MG63 (cell line): ENCODE data around the gene PARP8. TPM values are rescaled to one million over a fixed set of nuclear protein-coding genes. Genes with fewer than 3 reads are reported as not detected.
"Not testable (repeated sequence)": the region's sequence is repeated elsewhere in the genome, so short reads cannot be mapped to it uniquely, and the experiment has no call there.

Experiments used
- DNase-seq: peaks from one replicate; pipeline ENCODE4 v3.0.0-alpha.2; 2020
- H3K27me3 ChIP-seq: fragments of 250-450 bp; sonication (Bioruptor Pico); 2 replicates; pipeline ENCODE4 v1.5.1; 2020; ENCODE audit warnings: mild to moderate bottlenecking, moderate library complexity
- H3K36me3 ChIP-seq: fragments of 250-450 bp; sonication (Bioruptor Pico); 2 replicates; pipeline ENCODE4 v1.5.1; 2020; ENCODE audit warnings: mild to moderate bottlenecking, moderate library complexity
- H3K4me3 ChIP-seq: fragments of 250-450 bp; sonication (Bioruptor Pico); 2 replicates; pipeline ENCODE4 v1.5.1; 2020; ENCODE audit warnings: mild to moderate bottlenecking, moderate library complexity
- H3K9me3 ChIP-seq: fragments of 250-450 bp; sonication (Bioruptor Pico); 2 replicates; pipeline ENCODE4 v1.5.1; 2020; ENCODE audit warnings: mild to moderate bottlenecking, moderate library complexity
- total RNA-seq: library from RNA; depleted of rRNA; stranded (reverse); fragments of >200 nt; shearing (Covaris generic); gene quantifications from 2 replicates; pipeline ENCODE4 v1.2.3, GENCODE V29; 2014; ENCODE audit warnings: low replicate concordance

PARP8 gene
- total RNA-seq, 1 experiment from 2014 or later = 0.66 TPM

DNA sequence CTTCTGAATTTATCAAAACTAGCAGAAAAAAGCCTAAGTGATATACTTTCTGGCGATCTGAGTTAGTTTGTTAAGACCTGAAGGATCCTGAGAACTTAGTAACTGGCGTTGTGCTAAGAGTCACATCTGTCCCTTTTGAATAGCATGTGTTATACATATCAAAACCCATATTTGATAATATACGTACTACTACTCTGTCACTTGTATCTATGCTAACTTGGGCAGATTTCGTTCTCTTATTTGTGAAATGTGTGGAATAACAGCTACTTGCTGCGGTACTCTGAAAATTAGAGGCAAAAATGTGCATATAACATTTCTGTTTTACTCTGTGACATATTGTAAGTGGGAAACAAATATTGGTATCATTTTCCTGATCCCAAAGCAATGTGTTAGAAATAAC lies 126.4 kb downstream of the PARP8 start:
- Histone ChIP-seq H3K27me3 (no peaks in the 10 kb centered on the region), H3K4me3 (no peak overlapping the region), H3K36me3 (no peaks in the 10 kb centered on the region), H3K9me3 (no peaks in the 10 kb centered on the region)
- DNase-seq = no peak

DNA sequence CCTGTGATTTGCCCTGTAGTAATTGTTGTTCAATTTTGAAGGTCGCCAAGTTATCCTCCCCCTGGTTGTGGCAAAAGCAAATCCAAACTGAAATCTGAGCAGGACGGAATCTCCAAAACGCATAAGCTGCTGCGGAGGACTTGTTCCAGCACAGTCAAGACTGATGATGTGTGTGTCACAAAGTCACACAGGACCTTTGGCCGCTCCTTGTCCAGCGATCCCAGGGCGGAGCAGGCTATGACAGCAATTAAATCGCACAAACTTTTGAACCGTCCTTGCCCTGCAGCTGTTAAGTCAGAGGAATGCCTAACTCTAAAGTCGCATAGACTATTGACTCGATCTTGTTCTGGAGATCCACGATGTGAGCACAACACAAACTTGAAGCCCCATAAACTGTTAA lies 128.4 kb downstream of the PARP8 start:
- DNase-seq = no peak
- H3K9me3 ChIP-seq = no peaks in the 10 kb centered on the region
- H3K4me3 ChIP-seq = no peak overlapping the region
- H3K36me3 ChIP-seq = no peaks in the 10 kb centered on the region
- H3K27me3 ChIP-seq = no peaks in the 10 kb centered on the region

DNA sequence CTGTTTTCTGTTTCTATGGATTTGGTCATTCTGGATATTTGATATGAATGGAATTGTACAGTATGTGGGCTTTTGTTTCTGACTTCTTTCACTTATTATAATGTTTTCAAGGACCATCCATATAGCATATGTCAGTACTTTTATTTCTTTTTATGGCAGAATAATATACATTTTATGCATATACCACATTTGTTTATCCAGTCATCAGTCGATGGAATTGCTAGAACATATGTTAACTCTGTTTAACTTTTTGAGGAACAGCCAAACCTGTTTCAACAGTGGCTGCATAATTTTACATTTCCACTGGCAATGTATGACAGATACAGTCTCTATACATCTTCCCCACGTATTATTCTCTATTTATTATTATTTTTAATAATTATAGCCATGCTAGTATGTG lies 131.6 kb downstream of the PARP8 start:
- no peaks in the 10 kb centered on the region for H3K36me3 ChIP-seq
- no peaks in the 10 kb centered on the region for H3K27me3 ChIP-seq
- H3K4me3 ChIP-seq = no peak overlapping the region
- peaks cover 3% of the 10 kb centered on the region; the same call in 1 of the 2 replicates for H3K9me3 ChIP-seq
- no peak for DNase-seq

DNA sequence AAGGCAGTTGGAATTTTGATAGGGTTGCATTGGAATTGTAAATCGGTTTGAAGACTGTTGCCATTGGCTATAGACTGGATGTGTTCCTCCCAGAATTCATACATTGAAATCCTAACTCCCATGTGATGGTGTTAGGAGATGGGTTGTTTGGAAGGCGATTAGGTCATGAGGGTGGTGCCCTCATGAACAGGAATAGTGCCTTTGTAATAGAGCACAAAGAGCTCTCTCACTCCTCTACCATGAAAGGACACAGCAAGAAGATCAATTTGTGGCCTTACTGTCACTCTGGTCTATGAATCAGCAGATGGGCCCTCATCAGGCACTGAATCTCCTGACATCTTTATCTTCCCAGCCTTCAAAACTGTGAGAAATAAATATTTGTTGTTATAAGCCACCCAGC lies 133.2 kb downstream of the PARP8 start:
- Histone ChIP-seq H3K9me3 (peaks cover 4% of the 10 kb centered on the region; the same call in 1 of the 2 replicates), H3K27me3 (no peaks in the 10 kb centered on the region), H3K4me3 (no peak overlapping the region), H3K36me3 (no peaks in the 10 kb centered on the region)
- no peak for DNase-seq

DNA sequence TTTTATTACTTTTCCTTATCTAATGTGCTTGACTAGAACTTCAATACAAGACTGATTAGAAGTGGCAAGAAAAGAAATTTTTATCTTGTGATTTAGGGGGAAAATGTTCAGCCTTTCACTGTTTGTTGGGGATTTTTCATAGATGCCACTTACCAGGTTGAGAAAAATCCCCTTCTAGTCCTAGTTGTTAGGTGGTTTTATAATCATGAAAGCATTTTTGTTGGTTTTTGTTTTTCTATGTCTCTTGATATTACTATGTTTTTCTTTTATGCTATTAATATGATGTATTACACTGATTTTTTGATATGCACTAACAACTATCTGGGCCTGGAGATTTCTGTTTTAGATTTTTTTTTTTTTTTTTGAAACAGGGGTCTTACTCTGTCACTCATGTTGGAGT lies 134.0 kb downstream of the PARP8 start:
- Histone ChIP-seq H3K27me3 (no peaks in the 10 kb centered on the region), H3K9me3 (peaks cover 4% of the 10 kb centered on the region; the same call in 1 of the 2 replicates), H3K4me3 (no peak overlapping the region), H3K36me3 (no peaks in the 10 kb centered on the region)
- no peak for DNase-seq

DNA sequence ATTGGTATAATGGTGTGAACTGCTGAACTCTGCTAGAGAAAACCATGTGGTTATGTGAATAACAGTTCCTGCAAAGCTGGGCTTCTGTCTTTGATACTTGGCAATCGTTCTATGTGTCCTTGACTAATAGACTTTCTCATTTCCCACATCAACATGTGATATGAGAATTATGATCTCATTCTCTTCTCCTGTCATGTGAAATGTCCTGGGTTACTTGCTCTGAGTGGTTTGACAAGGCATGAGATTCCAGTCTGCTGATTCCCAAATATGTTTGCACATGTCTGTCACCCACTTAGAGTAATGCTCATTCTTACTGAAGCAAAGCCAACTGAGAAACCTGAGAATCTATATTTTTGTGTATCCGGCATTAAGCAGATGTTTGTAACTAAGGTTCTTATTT lies 141.2 kb downstream of the PARP8 start:
- DNase-seq = no peak
- H3K36me3 ChIP-seq = no peaks in the 10 kb centered on the region

DNA sequence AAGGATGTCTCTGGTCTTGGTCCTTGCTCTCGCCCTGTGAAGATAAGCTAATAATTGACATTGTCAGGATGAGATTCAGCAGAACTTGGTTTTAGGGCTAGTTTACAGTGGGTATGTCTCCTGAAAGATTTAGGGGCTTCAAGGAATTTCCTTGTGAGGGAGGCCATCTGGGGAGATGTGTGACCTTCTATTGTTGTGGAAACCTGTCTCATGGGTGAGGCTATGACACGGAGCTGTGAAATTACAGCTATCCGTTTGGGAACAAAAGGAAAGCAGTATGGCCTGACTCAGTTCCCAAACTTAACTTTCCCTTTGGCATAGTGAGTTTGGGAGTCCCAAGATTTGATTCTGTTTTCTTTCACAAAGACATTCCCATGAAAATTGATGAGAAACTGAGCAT lies 142.0 kb downstream of the PARP8 start:
- Histone ChIP-seq H3K4me3 (no peak overlapping the region), H3K27me3 (no peaks in the 10 kb centered on the region), H3K9me3 (no peaks in the 10 kb centered on the region), H3K36me3 (no peaks in the 10 kb centered on the region)
- DNase-seq = no peak

More for the DNA sequence above, 141.2 kb downstream of the PARP8 start:
- no peaks in the 10 kb centered on the region for H3K27me3 ChIP-seq
- H3K9me3 ChIP-seq = peaks cover 4% of the 10 kb centered on the region; the same call in 1 of the 2 replicates
- no peak overlapping the region for H3K4me3 ChIP-seq

DNA sequence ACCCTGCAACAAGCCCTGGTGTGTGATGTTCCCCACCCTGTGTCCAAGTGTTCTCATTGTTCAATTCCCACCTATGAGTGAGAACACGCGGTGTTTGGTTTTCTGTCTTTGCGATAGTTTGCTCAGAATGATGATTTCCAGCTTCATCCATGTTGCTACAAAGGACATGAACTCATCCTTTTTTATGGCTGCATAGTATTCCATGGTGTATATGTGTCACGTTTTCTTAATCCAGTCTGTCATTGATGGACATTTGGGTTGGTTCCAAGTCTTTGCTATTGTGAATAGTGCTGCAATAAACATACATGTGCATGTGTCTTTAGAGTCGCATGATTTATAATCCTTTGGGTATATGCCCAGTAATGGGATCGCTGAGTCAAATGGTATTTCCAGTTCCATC lies 145.3 kb downstream of the PARP8 start:
- H3K9me3 ChIP-seq, H3K27me3 ChIP-seq, DNase-seq, H3K4me3 ChIP-seq, H3K36me3 ChIP-seq: not testable (repeated sequence)

DNA sequence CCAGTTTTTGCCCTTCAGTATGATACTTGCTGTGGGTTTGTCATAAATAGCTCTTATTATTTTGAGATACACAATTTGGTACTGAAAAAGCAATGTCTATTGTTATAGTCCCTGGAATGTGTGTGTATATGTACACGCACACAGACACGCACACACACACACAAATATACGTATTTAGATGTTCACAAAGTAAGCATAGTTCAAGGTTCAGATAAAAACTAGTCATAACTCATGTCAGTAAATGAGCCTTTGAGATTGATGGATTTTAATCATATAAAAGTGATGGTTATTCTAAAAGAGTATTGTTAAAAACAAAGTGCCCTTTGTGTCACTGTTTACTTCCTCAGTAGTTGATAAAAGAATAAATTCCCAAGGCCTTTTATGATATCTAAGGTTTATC lies 147.3 kb downstream of the PARP8 start:
- Histone ChIP-seq H3K9me3 (no peaks in the 10 kb centered on the region), H3K27me3 (no peaks in the 10 kb centered on the region)
- DNase-seq = no peak

DNA sequence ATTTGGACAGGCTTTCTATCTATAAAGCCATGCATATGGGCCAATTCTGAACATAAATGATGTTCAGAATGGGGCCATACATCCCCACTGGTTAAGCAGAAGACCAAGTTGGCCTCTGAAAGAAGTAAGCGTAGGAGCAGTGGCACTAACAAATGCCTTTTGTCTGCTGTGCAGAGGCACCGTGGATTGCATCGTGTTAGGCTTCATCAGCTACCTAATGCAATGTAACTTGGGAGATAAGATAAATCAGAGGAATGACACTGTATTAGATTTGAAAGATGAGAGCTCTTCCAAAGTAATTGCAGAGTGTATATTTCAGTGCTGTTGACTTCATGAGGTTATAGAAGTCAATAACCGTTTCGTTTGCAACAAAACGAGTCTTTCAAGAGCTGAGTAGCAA lies 148.1 kb downstream of the PARP8 start:
- Histone ChIP-seq H3K4me3 (no peak overlapping the region), H3K27me3 (no peaks in the 10 kb centered on the region), H3K36me3 (no peaks in the 10 kb centered on the region), H3K9me3 (no peaks in the 10 kb centered on the region)
- DNase-seq = no peak

More for the DNA sequence above, 147.3 kb downstream of the PARP8 start:
- no peak overlapping the region for H3K4me3 ChIP-seq
- no peaks in the 10 kb centered on the region for H3K36me3 ChIP-seq

DNA sequence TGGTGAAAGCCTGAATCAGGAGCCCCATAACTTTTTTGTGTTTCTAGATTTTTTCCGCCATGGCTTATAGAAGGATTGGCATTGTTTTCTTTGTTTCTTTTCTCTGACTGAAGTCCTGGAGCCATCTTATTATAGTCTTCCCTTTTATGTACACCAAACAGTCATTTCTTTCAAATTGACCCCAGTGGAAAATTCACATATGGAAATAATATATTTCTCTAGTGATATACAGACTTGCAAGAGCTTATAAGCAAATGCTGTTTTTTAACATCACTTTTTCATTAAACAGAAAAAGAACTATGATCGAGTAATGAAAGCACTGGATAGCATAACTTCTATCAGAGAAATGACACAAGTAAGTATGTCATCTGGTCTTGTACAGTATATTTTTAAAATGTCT lies 155.6 kb downstream of the PARP8 start:
- Histone ChIP-seq H3K4me3 (no peak overlapping the region), H3K27me3 (no peaks in the 10 kb centered on the region), H3K9me3 (no peaks in the 10 kb centered on the region), H3K36me3 (no peaks in the 10 kb centered on the region)
- no peak for DNase-seq

DNA sequence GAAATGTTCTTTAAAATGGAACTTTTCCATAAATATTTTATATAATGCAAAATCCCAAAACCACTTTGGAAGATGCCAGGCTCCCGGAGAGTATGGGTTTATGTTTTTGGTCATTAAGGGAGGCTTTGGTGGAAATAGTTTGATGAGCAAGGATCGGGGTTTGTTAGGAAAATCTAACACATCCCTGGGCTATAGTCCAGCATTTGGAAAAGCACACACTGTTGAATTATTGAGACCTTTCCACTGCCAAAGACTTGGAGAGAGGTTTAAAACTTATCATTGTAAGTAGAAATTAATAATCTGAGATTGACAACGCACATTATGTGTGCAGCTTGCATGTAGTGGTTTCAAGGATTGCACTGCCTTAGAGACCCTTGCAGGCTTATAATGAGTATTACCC lies 156.3 kb downstream of the PARP8 start:
- no peak for DNase-seq
- H3K4me3 ChIP-seq = no peak overlapping the region
- H3K36me3 ChIP-seq = no peaks in the 10 kb centered on the region
- H3K9me3 ChIP-seq = no peaks in the 10 kb centered on the region
- H3K27me3 ChIP-seq = no peaks in the 10 kb centered on the region

DNA sequence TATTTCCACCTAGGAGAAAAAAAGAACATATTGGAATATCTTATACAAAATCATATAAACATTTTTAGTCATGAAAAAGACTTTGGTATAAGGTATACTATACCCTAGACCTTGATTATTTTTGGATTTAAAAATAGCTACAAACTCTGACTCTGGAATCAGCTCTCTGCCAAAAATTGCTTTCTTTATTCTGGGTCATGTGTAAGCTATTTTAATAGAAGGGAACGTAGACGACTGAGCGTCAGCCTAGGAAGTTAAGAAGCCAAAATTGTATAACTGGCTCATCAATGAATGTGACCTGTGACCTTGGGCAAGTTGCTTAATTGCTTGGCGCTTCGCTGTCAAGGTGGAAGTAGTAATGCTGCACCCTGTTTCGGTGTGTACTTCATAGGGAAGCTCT lies 157.1 kb downstream of the PARP8 start:
- Histone ChIP-seq H3K9me3 (no peaks in the 10 kb centered on the region), H3K4me3 (no peak overlapping the region), H3K27me3 (no peaks in the 10 kb centered on the region), H3K36me3 (no peaks in the 10 kb centered on the region)
- no peak for DNase-seq

DNA sequence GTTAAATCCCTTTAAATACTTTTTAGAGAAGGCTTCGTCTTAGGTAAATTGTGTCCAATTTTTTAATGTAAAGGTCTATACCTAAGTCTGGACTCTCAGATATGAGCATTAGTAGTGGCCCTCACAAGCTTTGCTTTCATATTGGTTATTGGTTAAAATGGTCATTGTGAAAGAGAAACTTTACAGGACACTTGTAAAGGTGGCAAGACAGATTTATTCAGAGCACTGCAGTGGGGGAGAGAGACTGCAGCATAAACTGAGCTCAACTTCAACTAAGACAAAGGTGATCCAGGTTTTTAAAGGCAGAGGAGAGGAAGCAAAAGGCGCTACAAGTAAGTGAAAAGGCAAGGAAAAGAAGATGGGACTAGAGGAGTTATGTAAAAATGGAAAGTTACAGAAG lies 157.7 kb downstream of the PARP8 start:
- H3K9me3 ChIP-seq = no peaks in the 10 kb centered on the region
- H3K36me3 ChIP-seq = no peaks in the 10 kb centered on the region
- H3K27me3 ChIP-seq = no peaks in the 10 kb centered on the region
- no peak for DNase-seq
- H3K4me3 ChIP-seq = no peak overlapping the region

DNA sequence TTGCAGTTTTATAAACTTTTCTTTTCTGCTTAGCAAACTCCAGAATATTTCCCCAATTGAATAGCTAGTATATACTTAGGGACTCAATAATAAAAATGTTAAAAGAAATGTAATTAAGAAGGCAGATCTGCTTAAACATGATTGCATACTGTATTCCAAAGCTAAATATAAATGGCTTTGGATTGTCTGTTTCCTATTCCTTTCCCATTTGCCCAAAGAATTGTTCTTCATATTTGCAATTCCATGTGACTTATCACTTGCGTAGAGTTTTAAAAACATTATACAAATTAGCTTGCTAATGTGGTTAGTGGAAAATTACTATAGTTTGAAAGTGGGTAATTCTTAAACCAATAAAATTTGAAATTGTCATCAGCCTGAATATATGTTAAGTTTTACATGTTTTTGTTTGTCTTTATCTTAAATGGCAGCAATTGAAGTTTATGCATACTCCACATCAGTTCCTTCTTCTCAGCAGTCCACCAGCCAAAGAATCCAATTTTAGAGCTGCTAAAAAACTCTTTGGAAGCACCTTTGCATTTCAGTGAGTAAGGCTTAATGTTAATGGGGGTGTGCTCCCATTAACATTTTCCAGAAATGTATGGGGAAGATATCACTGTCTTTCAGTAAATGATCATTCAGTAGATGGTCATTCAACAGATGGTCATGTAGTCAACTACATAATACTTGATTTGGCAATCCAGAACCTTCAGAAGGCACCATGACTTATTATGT lies 161.2 kb downstream of the PARP8 start:
- H3K36me3 ChIP-seq = no peaks in the 10 kb centered on the region
- H3K4me3 ChIP-seq = no peak overlapping the region
- no peaks in the 10 kb centered on the region for H3K27me3 ChIP-seq
- H3K9me3 ChIP-seq = no peaks in the 10 kb centered on the region
- DNase-seq = no peak

DNA sequence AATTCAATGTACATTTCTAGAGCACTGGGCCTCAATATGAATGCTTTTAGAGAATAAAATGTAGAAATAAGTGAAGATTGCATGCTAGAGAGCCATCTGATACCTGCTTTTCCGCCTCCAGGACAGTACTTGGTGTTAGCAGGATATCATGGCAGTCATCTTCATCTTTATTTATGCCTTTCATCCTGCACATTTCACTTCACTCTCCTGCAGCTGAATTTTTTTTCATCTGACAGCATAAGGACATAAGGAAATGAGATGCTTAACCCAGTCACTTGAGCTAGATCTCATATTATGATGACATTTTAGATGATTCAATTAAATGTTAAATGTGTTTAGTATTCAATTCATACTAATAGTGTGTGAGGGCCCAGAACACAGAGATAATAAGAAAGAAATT lies 162.6 kb downstream of the PARP8 start:
- H3K9me3 ChIP-seq = no peaks in the 10 kb centered on the region
- H3K36me3 ChIP-seq = no peaks in the 10 kb centered on the region
- no peak overlapping the region for H3K4me3 ChIP-seq
- no peaks in the 10 kb centered on the region for H3K27me3 ChIP-seq
- DNase-seq = no peak

DNA sequence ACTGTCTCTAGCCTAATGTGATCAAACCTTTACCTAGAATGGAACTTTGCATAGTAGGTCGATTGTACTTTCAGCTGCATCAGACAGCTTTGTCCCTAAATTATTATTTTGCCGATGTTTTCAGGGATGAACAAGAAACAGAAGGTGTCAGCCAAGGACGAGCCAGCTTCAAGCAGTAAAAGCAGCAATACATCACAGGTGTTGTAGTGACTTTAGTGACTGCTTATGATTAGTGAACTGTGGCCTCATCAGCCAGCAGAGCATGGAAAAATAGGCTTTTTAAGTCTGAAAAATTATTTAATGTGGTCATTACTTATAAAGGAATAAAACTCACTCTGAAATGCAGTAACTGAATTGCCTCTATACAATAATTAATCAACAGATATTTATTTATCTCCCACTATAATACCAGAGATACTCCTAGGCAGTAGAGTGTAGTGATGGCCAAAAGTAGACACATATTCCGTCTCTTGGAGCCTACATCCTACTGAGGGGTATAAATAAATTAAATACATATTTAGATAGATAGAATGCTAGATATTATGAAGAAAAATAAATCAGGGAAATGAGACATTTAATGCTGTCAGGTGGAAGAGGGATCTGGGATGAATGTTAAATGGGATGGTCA lies 166.3 kb downstream of the PARP8 start:
- no peak for DNase-seq
- no peaks in the 10 kb centered on the region for H3K27me3 ChIP-seq
- no peak overlapping the region for H3K4me3 ChIP-seq
- no peaks in the 10 kb centered on the region for H3K9me3 ChIP-seq
- H3K36me3 ChIP-seq = no peaks in the 10 kb centered on the region

DNA sequence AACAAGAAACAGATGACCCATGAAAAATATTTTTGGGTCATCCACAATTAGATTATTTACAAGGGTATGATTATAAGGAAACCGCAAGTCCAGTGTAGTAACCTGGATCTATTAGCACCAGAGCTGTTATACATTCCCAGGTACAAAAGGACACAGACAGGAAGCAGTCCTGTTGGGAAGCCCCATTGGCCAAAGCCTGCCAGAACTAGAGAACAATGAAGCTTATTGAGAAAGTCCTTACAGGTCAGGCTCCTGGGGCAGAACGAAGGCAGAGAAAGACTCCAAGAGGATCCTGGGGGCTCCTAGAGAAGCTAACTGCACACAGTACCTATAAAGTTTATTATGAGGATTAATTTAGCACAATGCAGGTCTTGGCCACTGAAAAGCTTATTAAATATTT lies 169.9 kb downstream of the PARP8 start:
- H3K27me3 ChIP-seq = no peaks in the 10 kb centered on the region

More for the DNA sequence above, 169.9 kb downstream of the PARP8 start:
- H3K4me3 ChIP-seq = no peak overlapping the region
- H3K36me3 ChIP-seq = no peaks in the 10 kb centered on the region
- H3K9me3 ChIP-seq = no peaks in the 10 kb centered on the region
- no peak for DNase-seq
